Activated B cell treated with CpG ODN at 0.5 μM for 24 hours (primary cell): ENCODE data around the gene PLPPR3. TPM values are rescaled to one million over a fixed set of nuclear protein-coding genes. Genes with fewer than 3 reads are reported as not detected.
"Not testable (repeated sequence)": the region's sequence is repeated elsewhere in the genome, so short reads cannot be mapped to it uniquely, and the experiment has no call there.

ENCODE experiments used
- ATAC-seq: fragments of 200-7000 bp; cut with Tn5 transposase; one replicate; pipeline ENCODE4 v1.10.0; 2021; ENCODE audit warnings: low read depth, mild to moderate bottlenecking, moderate library complexity
- CTCF ChIA-PET: fragments of 350-600 bp; sonication (Branson Sonifier 250); formaldehyde crosslinking; loops from one replicate; lab custom pipeline; 2021; ENCODE audit warnings: antibody characterized with exemption; lab: Charles Lee
- POLR2A ChIA-PET: fragments of 350-600 bp; sonication (Branson Sonifier 250); formaldehyde crosslinking; loops from one replicate; lab custom pipeline; 2021; ENCODE audit warnings: antibody characterized with exemption; lab: Charles Lee
- DNase-seq: peaks from one replicate; pipeline ENCODE4 v3.0.0; 2022
- H3K27ac Mint-ChIP-seq: one replicate; pipeline ENCODE4 v1.8.0; 2020; ENCODE audit warnings: mixed read lengths
- H3K27me3 Mint-ChIP-seq: one replicate; pipeline ENCODE4 v1.8.0; 2021; ENCODE audit warnings: mixed read lengths
- H3K36me3 Mint-ChIP-seq: one replicate; pipeline ENCODE4 v1.8.0; 2021; ENCODE audit warnings: low read depth, mixed read lengths
- H3K4me1 Mint-ChIP-seq: one replicate; pipeline ENCODE4 v1.8.0; 2021; ENCODE audit warnings: mixed read lengths
- H3K4me3 Mint-ChIP-seq: one replicate; pipeline ENCODE4 v1.8.0; 2020; ENCODE audit warnings: mild to moderate bottlenecking, mixed read lengths
- H3K9me3 Mint-ChIP-seq: one replicate; pipeline ENCODE4 v1.8.0; 2020; ENCODE audit warnings: mixed read lengths
- CTCF ChIP-seq: fragments of 200-600 bp; IDR thresholded peaks from one replicate; pipeline ENCODE4 v1.8.0; 2022; ENCODE audit warnings: antibody characterized with exemption, mild to moderate bottlenecking
- intact Hi-C: fragments of 100-400 bp; cut with micrococcal nuclease; formaldehyde crosslinking; loops from one replicate; pipeline ENCODE4 v1.15.1; 2024
- total RNA-seq: library from RNA; stranded (reverse); gene quantifications from 2 replicates; pipeline ENCODE4 v1.2.3, GENCODE V29; 2022

Gene PLPPR3
- total RNA-seq, 1 donor from 2014 or later = not detected

- no peak for ATAC-seq
- peaks cover 13% of the 10 kb centered on the region for H3K4me1 Mint-ChIP-seq
- intact Hi-C loops = no loop called here
- H3K4me3 Mint-ChIP-seq = no peak overlapping the region
- no peaks in the 10 kb centered on the region for H3K36me3 Mint-ChIP-seq
- no peak for TF ChIP-seq CTCF
- no peak for DNase-seq
- POLR2A ChIA-PET = interaction anchor here (0.7 to 1.7 kb wide), 2 partner anchors 16 to 126 kb away, joined by 3 to 5 read pairs; partner anchors contain the start of gene WDR18
- no peaks in the 10 kb centered on the region for H3K9me3 Mint-ChIP-seq
- CTCF ChIA-PET = interaction anchor here (1.8 kb wide), 1 partner anchor 62 kb away, joined by 5 read pairs; no protein-coding TSS in a partner anchor
- no peak overlapping the region for H3K27ac Mint-ChIP-seq
- peaks cover 8% of the 10 kb centered on the region for H3K27me3 Mint-ChIP-seq
Measured at GRCh38 chr19:858284-858683, 36.5 kb upstream of the PLPPR3 start.

GRCh38 chr19:855566-856120, 33.9 kb upstream of the PLPPR3 start:
- peaks cover 5% of the 10 kb centered on the region for H3K4me1 Mint-ChIP-seq
- no peaks in the 10 kb centered on the region for H3K9me3 Mint-ChIP-seq
- no peak overlapping the region for H3K4me3 Mint-ChIP-seq
- no peak for TF ChIP-seq CTCF
- no peak for ATAC-seq
- ChIA-PET CTCF (no interaction called here), POLR2A (interaction anchor here (1.0 to 2.1 kb wide), 2 partner anchors 58 to 128 kb away, joined by 3 to 19 read pairs; partner anchors contain the start of gene WDR18)
- H3K27me3 Mint-ChIP-seq = peaks cover 7% of the 10 kb centered on the region
- intact Hi-C loops = no loop called here
- no peaks in the 10 kb centered on the region for H3K36me3 Mint-ChIP-seq
- H3K27ac Mint-ChIP-seq = no peak overlapping the region
- DNase-seq = no peak

- Mint-ChIP-seq H3K4me1 (peaks cover 5% of the 10 kb centered on the region), H3K36me3 (no peaks in the 10 kb centered on the region), H3K27me3 (peaks cover 8% of the 10 kb centered on the region), H3K27ac (no peak overlapping the region), H3K4me3 (no peak overlapping the region), H3K9me3 (no peaks in the 10 kb centered on the region)
- no peak for TF ChIP-seq CTCF
- ATAC-seq = no peak
- CTCF ChIA-PET = no interaction called here
- POLR2A ChIA-PET = interaction anchor here (2.1 kb wide), 1 partner anchor 59 kb away, joined by 19 read pairs; no protein-coding TSS in a partner anchor
- DNase-seq = no peak
- intact Hi-C loops = no loop called here
Measured at GRCh38 chr19:855142-855541, 33.4 kb upstream of the PLPPR3 start.

- no peak for DNase-seq
- Mint-ChIP-seq H3K36me3 (no peaks in the 10 kb centered on the region), H3K4me1 (peaks cover 5% of the 10 kb centered on the region), H3K27me3 (peaks cover 12% of the 10 kb centered on the region), H3K9me3 (no peaks in the 10 kb centered on the region), H3K4me3 (no peak overlapping the region), H3K27ac (no peak overlapping the region)
- ATAC-seq = no peak
- ChIA-PET POLR2A (interaction anchor here (0.6 kb wide), 1 partner anchor 640 kb away, joined by 3 read pairs; no protein-coding TSS in a partner anchor), CTCF (interaction anchor here (0.8 kb wide), 1 partner anchor 54 kb away, joined by 3 read pairs; no protein-coding TSS in a partner anchor)
- intact Hi-C loops = no loop called here
- no peak for TF ChIP-seq CTCF
Measured at GRCh38 chr19:854549-854948, 32.8 kb upstream of the PLPPR3 start.

GRCh38 chr19:853614-854220, 32.0 kb upstream of the PLPPR3 start:
- not testable (repeated sequence) for H3K4me1 Mint-ChIP-seq

More at GRCh38 chr19:853614-854220, 32.0 kb upstream of the PLPPR3 start:
- CTCF ChIA-PET = interaction anchor here (0.8 kb wide), 1 partner anchor 55 kb away, joined by 3 read pairs; no protein-coding TSS in a partner anchor
- DNase-seq, H3K27ac Mint-ChIP-seq, intact Hi-C loops, H3K9me3 Mint-ChIP-seq, H3K36me3 Mint-ChIP-seq, ATAC-seq, H3K4me3 Mint-ChIP-seq: not testable (repeated sequence)
- peaks cover 15% of the 10 kb centered on the region for H3K27me3 Mint-ChIP-seq
- POLR2A ChIA-PET = interaction anchor here (0.6 kb wide), 1 partner anchor 641 kb away, joined by 3 read pairs; no protein-coding TSS in a partner anchor
